Measurements from ENCODE around the gene FAM81B.

The FAM81B gene

GRCh38 chr5:95454536-95454935 lies 63.4 kb downstream of the FAM81B start:
- no peak for DNase-seq (ENCODE audit: extremely low spot score)
- ChIA-PET POLR2A (no interaction called here), CTCF (no interaction called here)
- TF ChIP-seq FOXA1 (IDR thresholded peaks at IDR 0.05) (no peak), NFRKB (IDR thresholded peaks at IDR 0.05) (no peak), FOXK2 (IDR thresholded peaks at IDR 0.05) (no peak), HDGF (IDR thresholded peaks at IDR 0.05; ENCODE audit: borderline replicate concordance) (no peak), PKNOX1 (IDR thresholded peaks at IDR 0.05) (no peak), ELF4 (IDR thresholded peaks at IDR 0.05) (no peak), ARNT (IDR thresholded peaks at IDR 0.05) (no peak), ZNF384 (IDR thresholded peaks at IDR 0.05) (no peak), BHLHE40 (IDR thresholded peaks at IDR 0.05; ENCODE audit: borderline replicate concordance) (no peak), LEF1 (IDR thresholded peaks at IDR 0.05; ENCODE audit: borderline replicate concordance) (no peak), FOXM1 (IDR thresholded peaks at IDR 0.05; ENCODE audit: borderline replicate concordance) (no peak), SP1 (IDR thresholded peaks at IDR 0.05) (no peak), SUZ12 (IDR thresholded peaks at IDR 0.05) (no peak), TARDBP (IDR thresholded peaks at IDR 0.05) (no peak), CTBP1 (IDR thresholded peaks at IDR 0.05; ENCODE audit: borderline replicate concordance) (no peak), L3MBTL2 (conservative IDR thresholded peaks at IDR 0.05) (no peak)

- TF ChIP-seq FOXK2 (IDR thresholded peaks at IDR 0.05) = no peak
- TF ChIP-seq FOXA1 (IDR thresholded peaks at IDR 0.05) = no peak
- TF ChIP-seq ARNT (IDR thresholded peaks at IDR 0.05) = no peak
- TF ChIP-seq ELF4 (IDR thresholded peaks at IDR 0.05) = no peak
- TF ChIP-seq NFRKB (IDR thresholded peaks at IDR 0.05) = no peak
- TF ChIP-seq CTBP1 (IDR thresholded peaks at IDR 0.05; ENCODE audit: borderline replicate concordance) = no peak
- no peak for TF ChIP-seq PKNOX1 (IDR thresholded peaks at IDR 0.05)
- TF ChIP-seq L3MBTL2 (conservative IDR thresholded peaks at IDR 0.05) = no peak
- TF ChIP-seq SUZ12 (IDR thresholded peaks at IDR 0.05) = no peak
- no peak for TF ChIP-seq TARDBP (IDR thresholded peaks at IDR 0.05)
- no peak for TF ChIP-seq HDGF (IDR thresholded peaks at IDR 0.05; ENCODE audit: borderline replicate concordance)
- TF ChIP-seq FOXM1 (IDR thresholded peaks at IDR 0.05; ENCODE audit: borderline replicate concordance) = no peak
- POLR2A ChIA-PET = no interaction called here
- CTCF ChIA-PET = no interaction called here
- no peak for DNase-seq (ENCODE audit: extremely low spot score)
Observed at GRCh38 chr5:95460665-95461064, 69.5 kb downstream of the FAM81B start.

- POLR2A ChIA-PET = no interaction called here
- TF ChIP-seq ELF4 (IDR thresholded peaks at IDR 0.05) = no peak
- TF ChIP-seq CTBP1 (IDR thresholded peaks at IDR 0.05; ENCODE audit: borderline replicate concordance) = no peak
- TF ChIP-seq NFRKB (IDR thresholded peaks at IDR 0.05) = no peak
- TF ChIP-seq FOXM1 (IDR thresholded peaks at IDR 0.05; ENCODE audit: borderline replicate concordance) = no peak
- TF ChIP-seq ARNT (IDR thresholded peaks at IDR 0.05) = no peak
- no peak for TF ChIP-seq SP1 (IDR thresholded peaks at IDR 0.05)
- no peak for TF ChIP-seq TARDBP (IDR thresholded peaks at IDR 0.05)
- TF ChIP-seq FOXA1 (IDR thresholded peaks at IDR 0.05) = no peak
- TF ChIP-seq FOXK2 (IDR thresholded peaks at IDR 0.05) = no peak
- no peak for TF ChIP-seq L3MBTL2 (conservative IDR thresholded peaks at IDR 0.05)
- no peak for TF ChIP-seq BHLHE40 (IDR thresholded peaks at IDR 0.05; ENCODE audit: borderline replicate concordance)
- TF ChIP-seq HDGF (IDR thresholded peaks at IDR 0.05; ENCODE audit: borderline replicate concordance) = no peak
- no peak for TF ChIP-seq ZNF384 (IDR thresholded peaks at IDR 0.05)
- TF ChIP-seq SUZ12 (IDR thresholded peaks at IDR 0.05) = no peak
- no peak for TF ChIP-seq PKNOX1 (IDR thresholded peaks at IDR 0.05)
- TF ChIP-seq LEF1 (IDR thresholded peaks at IDR 0.05; ENCODE audit: borderline replicate concordance) = no peak
- no peak for DNase-seq (ENCODE audit: extremely low spot score)
- CTCF ChIA-PET = interaction anchor here (0.7 kb wide), 1 partner anchor 190 kb away, joined by 3 read pairs; no protein-coding TSS in a partner anchor
Observed at GRCh38 chr5:95471487-95471886, 80.3 kb downstream of the FAM81B start.

GRCh38 chr5:95471942-95472341 lies 80.8 kb downstream of the FAM81B start:
- POLR2A ChIA-PET = no interaction called here
- TF ChIP-seq HDGF (IDR thresholded peaks at IDR 0.05; ENCODE audit: borderline replicate concordance) (no peak), ELF4 (IDR thresholded peaks at IDR 0.05) (no peak), FOXK2 (IDR thresholded peaks at IDR 0.05) (no peak), NFRKB (IDR thresholded peaks at IDR 0.05) (no peak), FOXM1 (IDR thresholded peaks at IDR 0.05; ENCODE audit: borderline replicate concordance) (no peak), FOXA1 (IDR thresholded peaks at IDR 0.05) (no peak), L3MBTL2 (conservative IDR thresholded peaks at IDR 0.05) (no peak), ZNF384 (IDR thresholded peaks at IDR 0.05) (no peak), ARNT (IDR thresholded peaks at IDR 0.05) (no peak), BHLHE40 (IDR thresholded peaks at IDR 0.05; ENCODE audit: borderline replicate concordance) (no peak), SP1 (IDR thresholded peaks at IDR 0.05) (no peak), LEF1 (IDR thresholded peaks at IDR 0.05; ENCODE audit: borderline replicate concordance) (no peak), SUZ12 (IDR thresholded peaks at IDR 0.05) (no peak), CTBP1 (IDR thresholded peaks at IDR 0.05; ENCODE audit: borderline replicate concordance) (no peak), TARDBP (IDR thresholded peaks at IDR 0.05) (no peak), PKNOX1 (IDR thresholded peaks at IDR 0.05) (no peak)
- CTCF ChIA-PET = interaction anchor here (0.7 kb wide), 1 partner anchor 190 kb away, joined by 3 read pairs; no protein-coding TSS in a partner anchor
- DNase-seq (ENCODE audit: extremely low spot score) = no peak

GRCh38 chr5:95484421-95484820 lies 93.3 kb downstream of the FAM81B start:
- CTCF ChIA-PET = no interaction called here
- POLR2A ChIA-PET = no interaction called here
- no peak for DNase-seq (ENCODE audit: extremely low spot score)
- TF ChIP-seq ZNF384 (IDR thresholded peaks at IDR 0.05) = no peak
- no peak for TF ChIP-seq PKNOX1 (IDR thresholded peaks at IDR 0.05)
- TF ChIP-seq LEF1 (IDR thresholded peaks at IDR 0.05; ENCODE audit: borderline replicate concordance) = no peak
- TF ChIP-seq BHLHE40 (IDR thresholded peaks at IDR 0.05; ENCODE audit: borderline replicate concordance) = no peak
- TF ChIP-seq TARDBP (IDR thresholded peaks at IDR 0.05) = no peak
- TF ChIP-seq SUZ12 (IDR thresholded peaks at IDR 0.05) = no peak
- no peak for TF ChIP-seq HDGF (IDR thresholded peaks at IDR 0.05; ENCODE audit: borderline replicate concordance)
- no peak for TF ChIP-seq FOXK2 (IDR thresholded peaks at IDR 0.05)
- no peak for TF ChIP-seq ARNT (IDR thresholded peaks at IDR 0.05)
- no peak for TF ChIP-seq FOXA1 (IDR thresholded peaks at IDR 0.05)
- no peak for TF ChIP-seq NFRKB (IDR thresholded peaks at IDR 0.05)
- no peak for TF ChIP-seq ELF4 (IDR thresholded peaks at IDR 0.05)
- no peak for TF ChIP-seq L3MBTL2 (conservative IDR thresholded peaks at IDR 0.05)
- TF ChIP-seq SP1 (IDR thresholded peaks at IDR 0.05) = no peak
- TF ChIP-seq FOXM1 (IDR thresholded peaks at IDR 0.05; ENCODE audit: borderline replicate concordance) = no peak
- no peak for TF ChIP-seq CTBP1 (IDR thresholded peaks at IDR 0.05; ENCODE audit: borderline replicate concordance)
